Naive thymus-derived CD4-positive, alpha-beta T cell (primary cell): ENCODE results near the gene FBXO28. TPM values are rescaled to one million over a fixed set of nuclear protein-coding genes. Genes with fewer than 3 reads are reported as not detected.

ENCODE experiments used
- ATAC-seq: fragments of 150-1000 bp; cut with Tn5 transposase; 2 replicates; pipeline ENCODE4 v1.10.0; 2021; ENCODE audit warnings: mild to moderate bottlenecking, moderate library complexity
- CTCF ChIA-PET: fragments of 350-600 bp; sonication (Branson Sonifier 250); formaldehyde crosslinking; loops from one replicate; lab custom pipeline; 2021; ENCODE audit warnings: antibody characterized with exemption; lab: Charles Lee
- POLR2A ChIA-PET: fragments of 350-600 bp; sonication (Branson Sonifier 250); formaldehyde crosslinking; loops from one replicate; lab custom pipeline; 2021; ENCODE audit warnings: antibody characterized with exemption, inconsistent platforms; lab: Charles Lee
- DNase-seq, 9 donors: peaks; one replicate each; pipeline versions ENCODE4 v3.0.0 to v3.0.0-alpha.2; 2020 to 2022; ENCODE audit warnings: mixed read lengths in 1 of 9
- H3K27ac ChIP-seq: one replicate; pipeline ENCODE4 v1.7.0; 2013; ENCODE audit warnings: mild to moderate bottlenecking, low read depth, low read length, moderate library complexity
- H3K27me3 ChIP-seq, 2 donors: one replicate each; pipeline ENCODE4 v1.7.0; 2013; ENCODE audit warnings: low read length in 2 of 2, mild to moderate bottlenecking in 2 of 2, moderate library complexity in 2 of 2; ENCODE audit not compliant: control insufficient read depth in 2 of 2, insufficient read depth in 2 of 2
- H3K36me3 ChIP-seq, 3 experiments: 1 replicate in 2 of 3; 2 replicates in 1 of 3; pipeline ENCODE4 v1.7.0; 2013; ENCODE audit warnings: low read length in 3 of 3, mild to moderate bottlenecking in 3 of 3, moderate library complexity in 1 of 3; ENCODE audit not compliant: insufficient read depth in 3 of 3, control insufficient read depth in 2 of 3
- H3K4me1 ChIP-seq, 2 donors: one replicate each; pipeline ENCODE4 v1.7.0; 2013; ENCODE audit warnings: low read length in 2 of 2, mild to moderate bottlenecking in 2 of 2, moderate library complexity in 1 of 2; ENCODE audit not compliant: control insufficient read depth in 2 of 2, insufficient read depth in 2 of 2
- H3K4me3 ChIP-seq: 2 replicates; pipeline ENCODE4 v1.7.0; 2013; ENCODE audit warnings: mild to moderate bottlenecking, low read length
- H3K9me3 ChIP-seq, 3 experiments: 1 replicate in 2 of 3; 2 replicates in 1 of 3; pipeline ENCODE4 v1.7.0; 2013; ENCODE audit warnings: low read length in 3 of 3; ENCODE audit not compliant: control insufficient read depth in 2 of 3
- H3K27ac Mint-ChIP-seq, 9 donors: one replicate each; pipeline ENCODE4 v1.8.0; 2020 to 2022; ENCODE audit warnings: mixed read lengths in 9 of 9, mild to moderate bottlenecking in 8 of 9, moderate library complexity in 5 of 9, inconsistent platforms in 2 of 9
- H3K27me3 Mint-ChIP-seq, 5 donors: one replicate each; pipeline ENCODE4 v1.8.0; 2021 to 2022; ENCODE audit warnings: mixed read lengths in 5 of 5, mild to moderate bottlenecking in 1 of 5
- H3K36me3 Mint-ChIP-seq, 5 donors: one replicate each; pipeline ENCODE4 v1.8.0; 2020 to 2022; ENCODE audit warnings: mixed read lengths in 5 of 5, mild to moderate bottlenecking in 3 of 5, inconsistent platforms in 1 of 5
- H3K4me1 Mint-ChIP-seq, 7 donors: one replicate each; pipeline ENCODE4 v1.8.0; 2020 to 2022; ENCODE audit warnings: mixed read lengths in 7 of 7, mild to moderate bottlenecking in 3 of 7, inconsistent platforms in 1 of 7
- H3K4me3 Mint-ChIP-seq, 10 donors: one replicate each; pipeline ENCODE4 v1.8.0; 2020 to 2022; ENCODE audit warnings: mild to moderate bottlenecking in 10 of 10, mixed read lengths in 10 of 10, moderate library complexity in 6 of 10, inconsistent platforms in 2 of 10
- H3K9me3 Mint-ChIP-seq, 11 donors: one replicate each; pipeline ENCODE4 v1.8.0; 2020 to 2022; ENCODE audit warnings: mixed read lengths in 11 of 11, mild to moderate bottlenecking in 4 of 11, inconsistent platforms in 1 of 11, moderate library complexity in 1 of 11
- intact Hi-C, 2 donors: fragments of 100-400 bp; cut with micrococcal nuclease; formaldehyde crosslinking; loops; one replicate each; pipeline ENCODE4 v1.15.1; 2023
- polyA plus RNA-seq, 2 donors: library from polyadenylated mRNA; unstranded; fragments of 300-500 nt; fragmentation: Illumina TruSeq; gene quantifications; one replicate each; pipeline ENCODE4 v1.2.3, GENCODE V29; 2021
- total RNA-seq, 6 experiments: library from RNA in 5 of 6; stranded (reverse) in 5 of 6; gene quantifications; 1 replicate in 5 of 6; 2 replicates in 1 of 6; pipeline ENCODE4 v1.2.3 and lab custom pipeline; 2021 to 2026

FBXO28 gene
- total and polyA plus RNA-seq, 7 experiments from 2014 or later, result 15.1 to 37.8 (median 26.2) TPM

- Mint-ChIP-seq H3K4me1 (peaks cover 29 to 48% (median 41%) of the 10 kb centered on the region in 7 donors), H3K4me3 (no peak overlapping the region), H3K9me3 (peaks cover 0 to 2% (median 0%) of the 10 kb centered on the region in 11 donors), H3K27ac (no peak overlapping the region), H3K27me3 (peaks cover 0 to 23% (median 0%) of the 10 kb centered on the region in 5 donors), H3K36me3 (peaks cover 0 to 14% (median 0%) of the 10 kb centered on the region in 5 donors)
- Histone ChIP-seq H3K4me1 (peaks cover 17 to 27% of the 10 kb centered on the region in 2 donors), H3K4me3 (no peak overlapping the region), H3K9me3 (no peaks in the 10 kb centered on the region), H3K27ac (no peak overlapping the region), H3K36me3 (no peaks in the 10 kb centered on the region), H3K27me3 (no peaks in the 10 kb centered on the region)
- ChIA-PET POLR2A (interaction anchor here (1.3 kb wide), 1 partner anchor 9 kb away, joined by 4 read pairs; the partner anchor contains the start of gene DEGS1), CTCF (interaction anchor here (0.8 kb wide), 1 partner anchor 328 kb away, joined by 4 read pairs; the partner anchor contains the start of gene TP53BP2)
- intact Hi-C loops, result no loop called here
- ATAC-seq (no peak), DNase-seq (no peak)
Observed at GRCh38 chr1:224173523-224173922, 59.6 kb downstream of the FBXO28 start.

- intact Hi-C loops, result no loop called here
- peak; percentile 38 for ATAC-seq
- H3K27me3 Mint-ChIP-seq, result peaks cover 0 to 23% (median 0%) of the 10 kb centered on the region in 5 donors
- H3K4me3 ChIP-seq, result no peak overlapping the region
- peak overlapping the region in 2 of 9 donors; percentile 32 to 43 for H3K27ac Mint-ChIP-seq
- peaks cover 0 to 2% (median 0%) of the 10 kb centered on the region in 11 donors for H3K9me3 Mint-ChIP-seq
- no peaks in the 10 kb centered on the region for H3K36me3 ChIP-seq
- POLR2A ChIA-PET, result no interaction called here
- no peaks in the 10 kb centered on the region for H3K27me3 ChIP-seq
- CTCF ChIA-PET, result no interaction called here
- no peaks in the 10 kb centered on the region for H3K9me3 ChIP-seq
- no peak overlapping the region for H3K27ac ChIP-seq
- H3K4me3 Mint-ChIP-seq, result peak overlapping the region in 9 of 10 donors; percentile 45 to 77 (median 67)
- H3K4me1 ChIP-seq, result peaks cover under 1 to 6% of the 10 kb centered on the region in 2 donors
- peak in 1 of 9 donors; percentile 66 for DNase-seq
- peaks cover 0 to 9% (median 0%) of the 10 kb centered on the region in 5 donors for H3K36me3 Mint-ChIP-seq
- peaks cover 8 to 27% (median 20%) of the 10 kb centered on the region in 7 donors for H3K4me1 Mint-ChIP-seq
Observed at GRCh38 chr1:224175617-224176016, 61.7 kb downstream of the FBXO28 start.

- H3K27ac Mint-ChIP-seq, result no peak overlapping the region
- H3K4me3 ChIP-seq, result no peak overlapping the region
- CTCF ChIA-PET, result interaction anchor here (0.6 kb wide), 1 partner anchor 37 kb away, joined by 3 read pairs; no protein-coding TSS in a partner anchor
Observed at GRCh38 chr1:224177356-224177999, 63.6 kb downstream of the FBXO28 start.

DNA sequence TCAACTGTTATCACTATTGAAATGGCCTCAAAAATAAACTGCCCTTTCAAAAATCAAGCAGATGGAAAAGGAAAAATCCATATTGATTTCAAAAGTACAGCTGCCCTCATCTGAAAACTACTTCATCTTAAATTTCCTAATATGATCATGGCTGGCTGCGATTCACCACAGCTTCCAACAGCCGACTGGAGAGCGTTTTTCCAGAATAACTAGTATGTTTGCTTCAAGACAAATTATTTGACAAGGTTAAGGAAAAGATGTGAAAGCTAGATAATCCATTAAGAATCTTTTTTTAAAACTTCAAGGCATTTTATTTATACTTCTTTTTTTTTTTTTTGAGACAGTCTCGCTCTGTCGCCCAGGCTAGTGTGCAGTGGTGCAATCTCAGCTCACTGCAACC is 65.0 kb downstream of the FBXO28 start:
- Mint-ChIP-seq H3K36me3 (peaks cover 0 to 2% (median 0%) of the 10 kb centered on the region in 5 donors), H3K4me3 (no peak overlapping the region), H3K27me3 (peaks cover 0 to 12% (median 0%) of the 10 kb centered on the region in 5 donors), H3K9me3 (peaks cover 0 to 2% (median 0%) of the 10 kb centered on the region in 11 donors), H3K4me1 (peaks cover 19 to 30% (median 26%) of the 10 kb centered on the region in 7 donors), H3K27ac (no peak overlapping the region)
- peaks cover 9 to 10% of the 10 kb centered on the region in 2 donors for H3K4me1 ChIP-seq
- DNase-seq, result no peak
- H3K36me3 ChIP-seq, result no peaks in the 10 kb centered on the region
- H3K4me3 ChIP-seq, result no peak overlapping the region
- ATAC-seq, result no peak
- CTCF ChIA-PET, result interaction anchor here (0.6 to 1.9 kb wide), 2 partner anchors 10 to 166 kb away, joined by 3 to 4 read pairs; no protein-coding TSS in a partner anchor
- no peaks in the 10 kb centered on the region for H3K27me3 ChIP-seq
- no peak overlapping the region for H3K27ac ChIP-seq
- POLR2A ChIA-PET, result interaction anchor here (0.6 to 1.2 kb wide), 3 partner anchors 8 to 1219 kb away, joined by 3 read pairs; no protein-coding TSS in a partner anchor
- intact Hi-C loops, result no loop called here
- no peaks in the 10 kb centered on the region for H3K9me3 ChIP-seq

More at GRCh38 chr1:224177356-224177999, 63.6 kb downstream of the FBXO28 start:
- peaks cover 0 to 2% (median 0%) of the 10 kb centered on the region in 5 donors for H3K36me3 Mint-ChIP-seq
- H3K27ac ChIP-seq, result no peak overlapping the region
- POLR2A ChIA-PET, result no interaction called here
- H3K27me3 ChIP-seq, result no peaks in the 10 kb centered on the region
- H3K9me3 ChIP-seq, result no peaks in the 10 kb centered on the region
- H3K4me1 Mint-ChIP-seq, result peaks cover 17 to 29% (median 25%) of the 10 kb centered on the region in 7 donors
- ATAC-seq (no peak), DNase-seq (no peak)
- peaks cover 8 to 10% of the 10 kb centered on the region in 2 donors for H3K4me1 ChIP-seq
- intact Hi-C loops, result no loop called here
- peaks cover 0 to 17% (median 0%) of the 10 kb centered on the region in 5 donors for H3K27me3 Mint-ChIP-seq
- no peak overlapping the region for H3K4me3 Mint-ChIP-seq
- peaks cover 0 to 2% (median 0%) of the 10 kb centered on the region in 11 donors for H3K9me3 Mint-ChIP-seq
- H3K36me3 ChIP-seq, result no peaks in the 10 kb centered on the region

DNA sequence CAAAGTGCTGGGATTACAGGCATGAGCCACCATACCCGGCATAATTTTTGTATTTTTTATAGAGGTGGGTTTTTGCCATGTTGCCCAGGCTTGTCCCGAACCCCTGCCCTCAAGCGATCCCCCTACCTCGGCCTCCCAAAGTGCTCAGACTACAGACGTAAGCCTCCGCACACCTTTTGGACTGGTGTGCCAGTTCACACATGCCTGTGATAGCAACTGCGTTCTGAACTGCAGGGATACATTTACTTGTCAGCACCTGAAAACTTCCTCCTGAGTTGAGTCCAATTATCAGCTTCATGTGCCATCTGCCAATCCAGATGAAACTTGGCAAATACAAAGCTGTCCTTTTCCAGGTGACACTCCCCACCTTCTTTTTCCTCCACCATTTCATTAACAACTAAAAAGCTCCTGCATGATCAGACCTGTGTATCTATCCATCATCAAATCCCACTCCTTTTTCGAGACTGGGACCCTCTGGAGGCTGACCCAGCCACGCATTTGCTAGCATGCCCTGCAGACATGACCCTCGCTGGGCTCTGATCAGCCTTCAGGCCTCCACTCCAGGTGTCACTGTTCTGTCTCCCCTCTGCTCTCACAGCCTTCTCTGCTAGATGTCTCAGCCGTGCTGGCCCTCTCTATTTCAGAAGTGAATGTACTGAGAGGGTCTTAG is 67.0 kb downstream of the FBXO28 start:
- Mint-ChIP-seq H3K4me3 (peak overlapping the region in 2 of 10 donors; percentile 9 to 42), H3K36me3 (peaks cover 0 to 14% (median 0%) of the 10 kb centered on the region in 5 donors), H3K27me3 (peaks cover 0 to under 1% (median 0%) of the 10 kb centered on the region in 5 donors), H3K9me3 (peaks cover 0 to 2% (median 0%) of the 10 kb centered on the region in 11 donors), H3K27ac (peak overlapping the region; percentile 71 to 96 (median 91)), H3K4me1 (peaks cover 30 to 44% (median 39%) of the 10 kb centered on the region in 7 donors)
- DNase-seq (no peak), ATAC-seq (no peak)
- H3K27ac ChIP-seq, result no peak overlapping the region
- H3K9me3 ChIP-seq, result no peaks in the 10 kb centered on the region
- H3K4me3 ChIP-seq, result no peak overlapping the region
- peaks cover 16 to 26% of the 10 kb centered on the region in 2 donors for H3K4me1 ChIP-seq
- intact Hi-C loops, result loop anchor here (5.0 to 10.0 kb wide), 8 partner anchors 66 to 1466 kb away; partner anchors contain the start of genes AIDA (in 1 of the 2), BROX (in 1 of the 2), CAPN2 (in 1 of the 2) and LBR (in 1 of the 2)
- POLR2A ChIA-PET, result interaction anchor here (4.1 kb wide), 1 partner anchor 12 kb away, joined by 28 read pairs; no protein-coding TSS in a partner anchor
- H3K36me3 ChIP-seq, result no peaks in the 10 kb centered on the region
- CTCF ChIA-PET, result interaction anchor here (1.0 kb wide), 1 partner anchor 12 kb away, joined by 3 read pairs; no protein-coding TSS in a partner anchor
- H3K27me3 ChIP-seq, result no peaks in the 10 kb centered on the region

DNA sequence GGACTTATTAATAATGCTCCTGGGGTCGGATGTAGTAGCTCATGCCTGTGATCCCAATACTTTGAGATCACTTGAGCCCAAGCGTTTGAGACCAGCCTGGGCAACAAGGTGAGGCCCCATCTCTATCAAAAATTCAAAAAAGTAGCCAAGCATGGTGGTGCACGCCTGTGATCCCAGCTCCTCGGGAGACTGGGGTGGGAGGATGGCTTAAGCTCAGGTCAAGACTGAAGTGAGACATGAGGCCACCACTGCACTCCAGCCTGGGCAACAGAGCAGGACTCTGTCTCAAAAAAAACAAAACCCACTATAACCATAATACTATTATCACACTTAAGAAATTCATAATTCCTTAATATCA is 67.5 kb downstream of the FBXO28 start:
- no peak for DNase-seq

More for the DNA sequence above, 67.5 kb downstream of the FBXO28 start:
- intact Hi-C loops, result loop anchor here (5.0 to 10.0 kb wide), 8 partner anchors 66 to 1467 kb away; partner anchors contain the start of genes AIDA (in 1 of the 2), BROX (in 1 of the 2), CAPN2 (in 1 of the 2) and LBR (in 1 of the 2)
- Histone ChIP-seq H3K27ac (no peak overlapping the region), H3K27me3 (no peaks in the 10 kb centered on the region), H3K9me3 (no peaks in the 10 kb centered on the region), H3K36me3 (no peaks in the 10 kb centered on the region), H3K4me1 (peaks cover 20 to 28% of the 10 kb centered on the region in 2 donors), H3K4me3 (no peak overlapping the region)
- H3K4me1 Mint-ChIP-seq, result peaks cover 31 to 48% (median 44%) of the 10 kb centered on the region in 7 donors
- H3K27ac Mint-ChIP-seq, result peak overlapping the region; percentile 86 to 96 (median 93)
- H3K36me3 Mint-ChIP-seq, result peaks cover 0 to 14% (median 0%) of the 10 kb centered on the region in 5 donors
- ChIA-PET CTCF (interaction anchor here (0.6 to 1.0 kb wide), 2 partner anchors 12 to 13 kb away, joined by 3 read pairs; no protein-coding TSS in a partner anchor), POLR2A (interaction anchor here (2.1 to 4.1 kb wide), 3 partner anchors 12 to 64 kb away, joined by 9 to 28 read pairs (median 10); no protein-coding TSS in a partner anchor)
- no peaks in the 10 kb centered on the region for H3K27me3 Mint-ChIP-seq
- peaks cover 0 to 2% (median 0%) of the 10 kb centered on the region in 11 donors for H3K9me3 Mint-ChIP-seq
- peak overlapping the region in 7 of 10 donors; percentile 9 to 95 (median 86) for H3K4me3 Mint-ChIP-seq
- ATAC-seq, result no peak
